GM12864 (cell line): ENCODE results near the gene ABCF1.

Experiments
- DNase-seq: peaks from one replicate; pipeline ENCODE4 v3.0.0-alpha.2; 2011; ENCODE audit warnings: low read depth
- H3K4me3 ChIP-seq: 2 replicates; pipeline ENCODE4 v1.5.1; 2011; ENCODE audit warnings: mild to moderate bottlenecking, low read depth, low read length, control low read depth
- CTCF ChIP-seq: IDR thresholded peaks from 2 replicates; pipeline ENCODE4 v1.5.1; 2011; ENCODE audit warnings: low read depth, mild to moderate bottlenecking, moderate library complexity, low read length, control low read depth, inconsistent platforms; ENCODE audit errors: missing control alignments

The ABCF1 gene

GRCh38 chr6:30601815-30602641, 30.8 kb downstream of the ABCF1 start:
- no peak for TF ChIP-seq CTCF
- DNase-seq = no peak
- H3K4me3 ChIP-seq = no peak overlapping the region

- no peak for TF ChIP-seq CTCF
- H3K4me3 ChIP-seq = no peak overlapping the region
Measured at GRCh38 chr6:30603961-30604360, 32.7 kb downstream of the ABCF1 start.

GRCh38 chr6:30610065-30610464, 38.8 kb downstream of the ABCF1 start:
- TF ChIP-seq CTCF = no peak
- H3K4me3 ChIP-seq = no peak overlapping the region

More at GRCh38 chr6:30603961-30604360, 32.7 kb downstream of the ABCF1 start:
- DNase-seq = no peak

GRCh38 chr6:30611150-30611855, 40.1 kb downstream of the ABCF1 start:
- DNase-seq = no peak
- TF ChIP-seq CTCF = no peak
- no peak overlapping the region for H3K4me3 ChIP-seq

More at GRCh38 chr6:30610065-30610464, 38.8 kb downstream of the ABCF1 start:
- no peak for DNase-seq

GRCh38 chr6:30611856-30612194, 40.6 kb downstream of the ABCF1 start:
- TF ChIP-seq CTCF = no peak
- H3K4me3 ChIP-seq = no peak overlapping the region
- DNase-seq = no peak

- no peak for DNase-seq
- TF ChIP-seq CTCF = peak; percentile 2
- no peak overlapping the region for H3K4me3 ChIP-seq
Measured at GRCh38 chr6:30612213-30612612, 41.0 kb downstream of the ABCF1 start.
